ENCODE results near the gene TMEM59L. TPM values are rescaled to one million over a fixed set of nuclear protein-coding genes. Genes with fewer than 3 reads are reported as not detected.
A peak's percentile ranks its signal among the peaks of the same experiment; 100 is the strongest.

Gene TMEM59L
- total and polyA plus RNA-seq, 9 of the 15 experiments (the other 6 are each of a cell fraction or from before 2014, with no cell fraction given) = 0.37 TPM; not detected in 8

DNA sequence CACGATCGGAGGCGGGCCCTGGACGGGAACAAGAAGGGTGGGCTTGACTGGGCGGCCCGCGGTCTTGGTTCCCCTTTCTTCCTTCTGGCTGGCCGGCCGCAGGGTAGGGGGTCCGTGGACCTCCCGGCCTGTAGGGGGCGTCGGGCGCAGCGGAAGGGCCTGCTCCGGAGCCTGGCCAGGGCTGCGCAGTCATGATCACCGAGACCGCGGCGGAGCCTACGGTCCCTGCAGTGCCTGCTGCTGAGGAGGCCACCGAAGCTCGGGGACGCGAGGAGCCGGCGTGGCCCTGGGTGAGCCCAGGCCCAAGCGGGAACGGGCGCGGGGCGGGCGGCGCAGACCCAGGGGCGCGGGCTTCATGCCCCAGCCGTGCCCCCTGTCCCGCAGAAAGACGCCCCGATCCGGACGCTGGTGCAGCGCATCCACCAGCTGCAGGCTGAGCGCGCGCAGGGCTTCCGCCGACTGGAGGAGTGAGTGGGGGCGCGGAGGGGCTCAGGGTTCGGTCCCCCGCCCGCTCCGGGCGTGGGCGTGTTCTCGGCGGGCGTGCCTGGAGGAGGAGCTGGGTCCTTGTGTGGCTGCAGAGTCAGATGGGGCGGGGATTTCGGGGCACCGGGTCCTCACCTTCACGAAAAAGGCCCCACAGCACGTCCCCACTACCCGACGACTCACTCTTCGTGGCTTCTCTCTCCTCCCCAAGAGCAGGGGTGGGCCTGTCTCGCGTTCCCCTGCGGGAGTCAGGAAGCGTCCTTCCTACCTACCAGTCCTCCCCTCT is 23.9 kb upstream of the TMEM59L start, which contains the start of gene REX1BD (continued):
- TF ChIP-seq, protein P1, sequence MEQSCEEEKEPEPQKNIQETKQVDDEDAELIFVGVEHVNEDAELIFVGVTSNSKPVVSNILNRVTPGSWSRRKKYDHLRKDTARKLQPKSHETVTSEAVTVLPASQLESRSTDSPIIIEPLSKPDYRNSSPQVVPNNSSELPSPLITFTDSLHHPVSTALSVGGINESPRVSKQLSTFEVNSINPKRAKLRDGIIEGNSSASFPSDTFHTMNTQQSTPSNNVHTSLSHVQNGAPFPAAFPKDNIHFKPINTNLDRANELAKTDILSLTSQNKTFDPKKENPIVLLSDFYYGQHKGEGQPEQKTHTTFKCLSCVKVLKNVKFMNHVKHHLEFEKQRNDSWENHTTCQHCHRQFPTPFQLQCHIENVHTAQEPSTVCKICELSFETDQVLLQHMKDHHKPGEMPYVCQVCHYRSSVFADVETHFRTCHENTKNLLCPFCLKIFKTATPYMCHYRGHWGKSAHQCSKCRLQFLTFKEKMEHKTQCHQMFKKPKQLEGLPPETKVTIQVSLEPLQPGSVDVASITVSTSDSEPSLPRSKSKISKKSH (CRISPR knock-in tag; IDR thresholded peaks at IDR 0.05) = no peak
- TF ChIP-seq MIER1 (IDR thresholded peaks at IDR 0.05; ENCODE audit: low read depth) (no peak), SP1 (CRISPR knock-in tag; IDR thresholded peaks at IDR 0.05) (peak; percentile 83), TFAP4 (CRISPR knock-in tag; IDR thresholded peaks at IDR 0.05; ENCODE audit: borderline replicate concordance) (peak; percentile 90; the same call in 1 of the 2 replicates), CBX1 (IDR thresholded peaks at IDR 0.05; ENCODE audit: low read depth) (peak; percentile 98), ELF1 (tag; IDR thresholded peaks at IDR 0.05) (peak; percentile 37; the same call in 1 of the 2 replicates), ZNF764 (CRISPR knock-in tag; IDR thresholded peaks at IDR 0.05; ENCODE audit: low read depth) (no peak), SMAD2 (IDR thresholded peaks at IDR 0.05; ENCODE audit: low read depth, low read length) (no peak), ZBTB17 (CRISPR knock-in tag; IDR thresholded peaks at IDR 0.05) (peak; percentile 78), ZNF316 (IDR thresholded peaks at IDR 0.05) (peak; percentile 65), KDM1A (IDR thresholded peaks at IDR 0.05) (peak in 1 of 2 experiments; percentile 26; a peak in 1 of 4 replicates)
- TF ChIP-seq, protein P2, sequence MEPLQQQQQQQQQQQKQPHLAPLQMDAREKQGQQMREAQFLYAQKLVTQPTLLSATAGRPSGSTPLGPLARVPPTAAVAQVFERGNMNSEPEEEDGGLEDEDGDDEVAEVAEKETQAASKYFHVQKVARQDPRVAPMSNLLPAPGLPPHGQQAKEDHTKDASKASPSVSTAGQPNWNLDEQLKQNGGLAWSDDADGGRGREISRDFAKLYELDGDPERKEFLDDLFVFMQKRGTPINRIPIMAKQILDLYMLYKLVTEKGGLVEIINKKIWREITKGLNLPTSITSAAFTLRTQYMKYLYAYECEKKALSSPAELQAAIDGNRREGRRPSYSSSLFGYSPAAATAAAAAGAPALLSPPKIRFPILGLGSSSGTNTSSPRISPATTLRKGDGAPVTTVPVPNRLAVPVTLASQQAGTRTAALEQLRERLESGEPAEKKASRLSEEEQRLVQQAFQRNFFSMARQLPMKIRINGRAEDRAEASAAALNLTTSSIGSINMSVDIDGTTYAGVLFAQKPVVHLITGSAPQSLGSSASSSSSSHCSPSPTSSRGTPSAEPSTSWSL (CRISPR knock-in tag; IDR thresholded peaks at IDR 0.05; ENCODE audit: borderline replicate concordance) = peak; percentile 78; the same call in 1 of the 2 replicates
- TF ChIP-seq, protein P3, sequence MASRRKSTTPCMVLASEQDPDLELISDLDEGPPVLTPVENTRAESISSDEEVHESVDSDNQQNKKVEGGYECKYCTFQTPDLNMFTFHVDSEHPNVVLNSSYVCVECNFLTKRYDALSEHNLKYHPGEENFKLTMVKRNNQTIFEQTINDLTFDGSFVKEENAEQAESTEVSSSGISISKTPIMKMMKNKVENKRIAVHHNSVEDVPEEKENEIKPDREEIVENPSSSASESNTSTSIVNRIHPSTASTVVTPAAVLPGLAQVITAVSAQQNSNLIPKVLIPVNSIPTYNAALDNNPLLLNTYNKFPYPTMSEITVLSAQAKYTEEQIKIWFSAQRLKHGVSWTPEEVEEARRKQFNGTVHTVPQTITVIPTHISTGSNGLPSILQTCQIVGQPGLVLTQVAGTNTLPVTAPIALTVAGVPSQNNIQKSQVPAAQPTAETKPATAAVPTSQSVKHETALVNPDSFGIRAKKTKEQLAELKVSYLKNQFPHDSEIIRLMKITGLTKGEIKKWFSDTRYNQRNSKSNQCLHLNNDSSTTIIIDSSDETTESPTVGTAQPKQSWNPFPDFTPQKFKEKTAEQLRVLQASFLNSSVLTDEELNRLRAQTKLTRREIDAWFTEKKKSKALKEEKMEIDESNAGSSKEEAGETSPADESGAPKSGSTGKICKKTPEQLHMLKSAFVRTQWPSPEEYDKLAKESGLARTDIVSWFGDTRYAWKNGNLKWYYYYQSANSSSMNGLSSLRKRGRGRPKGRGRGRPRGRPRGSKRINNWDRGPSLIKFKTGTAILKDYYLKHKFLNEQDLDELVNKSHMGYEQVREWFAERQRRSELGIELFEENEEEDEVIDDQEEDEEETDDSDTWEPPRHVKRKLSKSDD (conservative IDR thresholded peaks at IDR 0.05; ENCODE audit: low read length) = no peak
